ENCODE results near the gene CEACAM3.

GRCh38 chr19:41845051-41845590 lies 48.7 kb downstream of the CEACAM3 start:
- TF ChIP-seq CTCF (IDR thresholded peaks at IDR 0.05) (no peak), EP300 (IDR thresholded peaks at IDR 0.05) (no peak), POLR2A (IDR thresholded peaks at IDR 0.05) (no peak)
